Common myeloid progenitor, CD34-positive (primary cell): ENCODE measurements around the gene TMEM39A.
A peak's percentile ranks its signal among the peaks of the same experiment; 100 is the strongest.

Source experiments
- CTCF ChIA-PET: fragments of 350-600 bp; sonication (Branson Sonifier 250); formaldehyde crosslinking; loops from one replicate; lab custom pipeline; 2021; ENCODE audit warnings: antibody characterized with exemption; lab: Charles Lee
- POLR2A ChIA-PET: fragments of 350-600 bp; sonication (Branson Sonifier 250); formaldehyde crosslinking; loops from one replicate; lab custom pipeline; 2021; ENCODE audit warnings: antibody characterized with exemption; lab: Charles Lee
- DNase-seq, 3 donors: peaks; one replicate each; pipeline versions ENCODE4 v3.0.0 to v3.0.0-alpha.2; 2013
- H3K27ac ChIP-seq, 2 experiments: 1 replicate in 1 of 2; 2 replicates in 1 of 2; pipeline ENCODE4 v1.7.0; 2013; ENCODE audit warnings: inconsistent platforms in 2 of 2, low read length in 2 of 2, mild to moderate bottlenecking in 2 of 2, low read depth in 1 of 2, moderate library complexity in 1 of 2; ENCODE audit not compliant: severe bottlenecking in 2 of 2, insufficient read depth in 1 of 2, poor library complexity in 1 of 2
- H3K27me3 ChIP-seq, 5 experiments: replicated peaks in 2 of 5; 1 replicate in 3 of 5; 2 replicates in 2 of 5; pipeline versions ENCODE4 v1.6.1 to v1.7.0; 2013; ENCODE audit warnings: low read length in 4 of 5, mild to moderate bottlenecking in 2 of 5, moderate library complexity in 2 of 5, inconsistent platforms in 1 of 5; ENCODE audit not compliant: insufficient read depth in 5 of 5, control insufficient read depth in 4 of 5
- H3K36me3 ChIP-seq, 4 experiments: 1 replicate in 2 of 4; 2 replicates in 2 of 4; pipeline versions ENCODE4 v1.6.1 to v1.7.0; 2013; ENCODE audit warnings: low read length in 3 of 4, control low read depth in 1 of 4, mild to moderate bottlenecking in 1 of 4; ENCODE audit not compliant: control insufficient read depth in 4 of 4, insufficient read depth in 4 of 4
- H3K4me1 ChIP-seq, 4 experiments: 1 replicate in 3 of 4; 2 replicates in 1 of 4; pipeline versions ENCODE4 v1.6.1 to v1.7.1; 2013; ENCODE audit warnings: low read length in 3 of 4, mild to moderate bottlenecking in 3 of 4, control low read depth in 1 of 4, inconsistent platforms in 1 of 4, moderate library complexity in 1 of 4; ENCODE audit not compliant: control insufficient read depth in 4 of 4, insufficient read depth in 4 of 4; ENCODE audit errors: control extremely low read depth in 1 of 4
- H3K4me3 ChIP-seq, 7 experiments: 1 replicate in 4 of 7; 2 replicates in 3 of 7; pipeline versions ENCODE4 v1.5.1 to v1.7.0; 2013; ENCODE audit warnings: mild to moderate bottlenecking in 7 of 7, low read length in 6 of 7, moderate library complexity in 6 of 7, inconsistent platforms in 2 of 7, low read depth in 2 of 7, control low read depth in 1 of 7; ENCODE audit not compliant: insufficient read depth in 4 of 7, control insufficient read depth in 1 of 7; ENCODE audit errors: extremely low read depth in 1 of 7
- H3K9me3 ChIP-seq, 5 experiments: 1 replicate in 4 of 5; 2 replicates in 1 of 5; pipeline versions ENCODE4 v1.6.1 to v1.7.1; 2013; ENCODE audit warnings: low read length in 4 of 5, mild to moderate bottlenecking in 2 of 5, inconsistent platforms in 1 of 5, low read depth in 1 of 5, moderate library complexity in 1 of 5; ENCODE audit not compliant: control insufficient read depth in 4 of 5, insufficient read depth in 2 of 5; ENCODE audit errors: control extremely low read depth in 1 of 5
- WGBS: methylation state at CpG from one replicate; pipeline ENCODE4 v1.1.5; 2013; ENCODE audit not compliant: insufficient coverage; 5-methylcytosine and 5-hydroxymethylcytosine counted together

Gene TMEM39A

GRCh38 chr3:119457246-119457645 is 6.2 kb downstream of the TMEM39A start:
- no peak for DNase-seq
- H3K9me3 ChIP-seq, result no peaks in the 10 kb centered on the region
- no peak overlapping the region for H3K4me3 ChIP-seq
- ChIA-PET POLR2A (no interaction called here), CTCF (no interaction called here)
- no peak overlapping the region for H3K27ac ChIP-seq
- peaks cover 0 to 8% (median 3%) of the 10 kb centered on the region in 4 experiments for H3K4me1 ChIP-seq
- WGBS, result no CpG with 5 or more reads among the region's 4 CpGs
- H3K36me3 ChIP-seq, result peaks cover 18 to 83% (median 49%) of the 10 kb centered on the region in 4 experiments
- H3K27me3 ChIP-seq, result no peaks in the 10 kb centered on the region

GRCh38 chr3:119456469-119456868 is 6.9 kb downstream of the TMEM39A start:
- H3K4me1 ChIP-seq, result peaks cover 0 to under 1% (median 0%) of the 10 kb centered on the region in 4 experiments
- CTCF ChIA-PET, result no interaction called here
- H3K36me3 ChIP-seq, result peaks cover 18 to 82% (median 54%) of the 10 kb centered on the region in 4 experiments
- POLR2A ChIA-PET, result no interaction called here
- H3K27ac ChIP-seq, result no peak overlapping the region
- WGBS, result 100% methylated on average over 1 of the region's 1 CpG
- H3K9me3 ChIP-seq, result no peaks in the 10 kb centered on the region
- no peaks in the 10 kb centered on the region for H3K27me3 ChIP-seq
- no peak overlapping the region for H3K4me3 ChIP-seq
- DNase-seq, result no peak

GRCh38 chr3:119453822-119454221 is 9.6 kb downstream of the TMEM39A start:
- Histone ChIP-seq H3K36me3 (peaks cover 16 to 79% (median 50%) of the 10 kb centered on the region in 4 experiments), H3K4me1 (no peaks in the 10 kb centered on the region), H3K27ac (no peak overlapping the region), H3K4me3 (no peak overlapping the region), H3K9me3 (no peaks in the 10 kb centered on the region), H3K27me3 (no peaks in the 10 kb centered on the region)
- ChIA-PET CTCF (interaction anchor here (0.7 kb wide), 1 partner anchor 12 kb away, joined by 3 read pairs; no protein-coding TSS in a partner anchor), POLR2A (interaction anchor here (0.7 kb wide), 1 partner anchor 131 kb away, joined by 4 read pairs; no protein-coding TSS in a partner anchor)
- WGBS, result no CpG with 5 or more reads among the region's 1 CpG
- DNase-seq, result no peak

GRCh38 chr3:119444590-119444989 is 18.8 kb downstream of the TMEM39A start:
- POLR2A ChIA-PET, result no interaction called here
- no peak overlapping the region for H3K4me3 ChIP-seq
- H3K36me3 ChIP-seq, result peaks cover 16 to 52% (median 41%) of the 10 kb centered on the region in 4 experiments

GRCh38 chr3:119443179-119443578 is 20.2 kb downstream of the TMEM39A start:
- ChIA-PET POLR2A (interaction anchor here (0.7 kb wide), 1 partner anchor 56 kb away, joined by 5 read pairs; no protein-coding TSS in a partner anchor), CTCF (no interaction called here)
- Histone ChIP-seq H3K4me3 (no peak overlapping the region), H3K4me1 (no peaks in the 10 kb centered on the region), H3K36me3 (peaks cover 15 to 53% (median 37%) of the 10 kb centered on the region in 4 experiments), H3K27ac (no peak overlapping the region), H3K9me3 (peaks cover 0 to 8% (median 0%) of the 10 kb centered on the region in 5 experiments), H3K27me3 (no peaks in the 10 kb centered on the region)
- DNase-seq, result no peak

More at GRCh38 chr3:119444590-119444989, 18.8 kb downstream of the TMEM39A start:
- WGBS, result no CpG with 5 or more reads among the region's 2 CpGs
- Histone ChIP-seq H3K27me3 (no peaks in the 10 kb centered on the region), H3K4me1 (no peaks in the 10 kb centered on the region), H3K27ac (no peak overlapping the region), H3K9me3 (peaks cover 0 to 8% (median 0%) of the 10 kb centered on the region in 5 experiments)
- DNase-seq, result no peak
- CTCF ChIA-PET, result no interaction called here

- no peaks in the 10 kb centered on the region for H3K27me3 ChIP-seq
- peaks cover 0 to 9% (median 0%) of the 10 kb centered on the region in 5 experiments for H3K9me3 ChIP-seq
- no peaks in the 10 kb centered on the region for H3K4me1 ChIP-seq
- POLR2A ChIA-PET, result no interaction called here
- peaks cover 36 to 69% (median 48%) of the 10 kb centered on the region in 4 experiments for H3K36me3 ChIP-seq
- no CpG with 5 or more reads among the region's 6 CpGs for WGBS
- no peak overlapping the region for H3K27ac ChIP-seq
- CTCF ChIA-PET, result no interaction called here
- peak in 1 of 3 donors; percentile 10 for DNase-seq
- H3K4me3 ChIP-seq, result no peak overlapping the region
Observed at GRCh38 chr3:119437691-119438258, 25.6 kb downstream of the TMEM39A start.

GRCh38 chr3:119436977-119437376 is 26.4 kb downstream of the TMEM39A start:
- POLR2A ChIA-PET, result no interaction called here
- H3K36me3 ChIP-seq, result peaks cover 40 to 68% (median 46%) of the 10 kb centered on the region in 4 experiments
- 100% methylated on average over 1 of the region's 1 CpG for WGBS

More at GRCh38 chr3:119436977-119437376, 26.4 kb downstream of the TMEM39A start:
- no peaks in the 10 kb centered on the region for H3K27me3 ChIP-seq
- H3K9me3 ChIP-seq, result peaks cover 0 to 10% (median 2%) of the 10 kb centered on the region in 5 experiments
- no peak for DNase-seq
- H3K27ac ChIP-seq, result no peak overlapping the region
- H3K4me1 ChIP-seq, result no peaks in the 10 kb centered on the region
- no peak overlapping the region for H3K4me3 ChIP-seq
- CTCF ChIA-PET, result interaction anchor here (0.6 kb wide), 1 partner anchor 109 kb away, joined by 3 read pairs; no protein-coding TSS in a partner anchor
